GM21360 (cell line): Measurements from ENCODE around the gene ZNF679.
A peak's percentile ranks its signal among the peaks of the same experiment; 100 is the strongest.
"Not testable (repeated sequence)": the region's sequence is repeated elsewhere in the genome, so short reads cannot be mapped to it uniquely, and the experiment has no call there.

ENCODE experiments used
- ATAC-seq: cut with Tn5 transposase; IDR thresholded peaks from one replicate; pipeline ENCODE4 v1.9.1; 2021; ENCODE audit warnings: mild to moderate bottlenecking, moderate library complexity; ENCODE audit not compliant: unreplicated experiment

ZNF679 gene

DNA sequence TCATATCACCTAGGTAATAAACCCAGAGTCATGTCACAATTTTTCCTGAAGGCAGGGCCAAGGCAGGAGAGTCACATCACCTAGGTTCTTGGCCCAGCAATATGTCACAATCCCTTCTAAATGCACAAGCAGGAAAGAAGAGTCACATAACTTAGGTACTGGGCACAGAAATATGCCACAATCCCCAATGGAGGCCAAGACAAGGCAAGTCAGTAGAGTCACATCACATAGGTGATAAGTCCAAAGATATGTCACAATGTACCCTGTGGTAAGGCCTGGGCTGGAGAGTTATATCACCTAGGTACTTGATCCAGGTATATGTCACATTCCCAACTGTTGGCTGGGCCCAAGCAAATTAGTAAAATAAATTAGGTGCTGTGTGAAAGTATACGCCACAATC lies at the start of gene ZNF679:
Gene ZNF679 (plus strand): TSS at position 301 of the 400 bp plus-strand sequence. CDS start 20,644 bp downstream, outside the sequence.
- not testable (repeated sequence) for ATAC-seq

DNA sequence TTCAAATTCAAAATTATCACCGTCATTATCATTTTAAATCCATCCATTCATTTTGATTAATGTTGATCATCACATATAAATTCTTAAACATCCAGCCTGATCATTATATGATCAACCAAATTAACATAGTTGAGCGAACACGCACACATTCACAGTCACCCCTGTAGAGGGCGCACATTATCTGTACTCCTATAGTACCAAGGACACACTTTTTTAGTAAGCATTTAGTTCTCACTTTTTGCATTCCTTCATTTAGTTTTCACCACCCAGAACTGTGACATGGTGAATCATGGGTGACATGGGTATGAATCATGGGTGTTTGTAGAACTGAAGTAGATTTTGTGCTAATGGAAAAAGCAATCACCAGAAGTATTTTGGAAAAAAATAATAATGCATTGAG lies 47.3 kb upstream of the ZNF679 start:
- ATAC-seq, result no peak

- ATAC-seq, result no peak
Observed at GRCh38 chr7:64181586-64181985, 46.7 kb upstream of the ZNF679 start.

GRCh38 chr7:64182036-64182790 lies 46.1 kb upstream of the ZNF679 start:
- ATAC-seq, result no peak

DNA sequence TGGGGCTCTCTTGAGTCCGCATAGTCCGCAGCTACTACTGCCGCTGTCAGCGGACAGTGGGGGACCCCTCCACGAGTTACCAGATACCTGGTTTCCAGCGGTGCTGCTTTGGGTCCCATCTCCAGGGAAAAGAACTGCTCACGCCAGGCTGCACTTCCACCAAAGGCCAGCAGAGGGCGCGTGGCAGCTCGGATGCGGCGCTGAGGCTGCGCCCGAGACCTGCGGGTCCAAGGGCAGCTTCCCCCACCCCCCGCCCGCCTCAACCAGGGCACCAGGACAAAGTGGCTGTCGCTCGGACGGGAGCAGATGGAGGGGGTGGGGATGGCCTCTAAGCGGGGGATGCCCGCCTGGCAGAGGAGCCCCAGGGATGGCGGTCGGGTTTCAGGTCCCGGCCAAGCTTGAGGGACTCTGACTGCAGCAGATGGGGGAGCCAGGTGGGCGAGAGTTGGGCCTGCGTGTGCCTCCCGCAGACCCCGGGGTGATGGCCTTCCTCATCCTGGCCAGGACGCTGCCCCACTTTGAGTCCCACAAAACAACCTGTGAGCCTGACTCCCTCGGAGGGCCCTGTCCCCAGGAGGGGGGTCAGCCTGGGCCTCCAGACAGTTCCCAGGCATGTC lies 45.0 kb upstream of the ZNF679 start:
- ATAC-seq, result no peak

DNA sequence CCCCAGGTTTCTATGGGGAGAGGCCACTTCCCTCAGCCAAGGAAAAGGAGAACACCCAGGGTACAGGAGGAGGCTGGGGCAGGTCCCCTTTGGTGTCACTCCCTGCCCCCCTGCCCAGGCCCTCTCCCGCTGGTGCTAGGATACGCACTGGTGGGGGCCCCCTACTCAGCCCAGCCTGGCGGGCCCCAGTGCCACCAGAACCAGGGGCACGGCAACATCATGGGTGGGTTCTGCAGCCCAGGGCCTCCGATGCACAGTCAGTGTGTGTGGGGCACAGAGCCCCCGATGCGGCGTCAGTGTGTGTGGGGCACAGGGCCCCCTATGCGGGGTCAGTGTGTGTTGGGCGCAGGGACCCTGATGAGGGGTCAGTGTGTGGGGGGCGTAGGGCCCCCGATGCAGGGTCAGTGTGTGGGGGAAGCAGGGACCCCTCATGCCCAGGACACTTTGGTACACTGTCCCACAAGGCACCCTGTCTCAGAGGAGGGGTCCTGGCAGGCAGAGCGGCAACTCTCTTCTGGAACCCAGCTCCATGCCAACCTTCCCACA lies 44.4 kb upstream of the ZNF679 start:
- ATAC-seq, result no peak

GRCh38 chr7:64184376-64184775 lies 43.9 kb upstream of the ZNF679 start:
- ATAC-seq, result no peak

- ATAC-seq, result no peak
Observed at GRCh38 chr7:64187408-64187807, 40.9 kb upstream of the ZNF679 start.

- ATAC-seq, result no peak
Observed at GRCh38 chr7:64192148-64192704, 36.0 kb upstream of the ZNF679 start.

DNA sequence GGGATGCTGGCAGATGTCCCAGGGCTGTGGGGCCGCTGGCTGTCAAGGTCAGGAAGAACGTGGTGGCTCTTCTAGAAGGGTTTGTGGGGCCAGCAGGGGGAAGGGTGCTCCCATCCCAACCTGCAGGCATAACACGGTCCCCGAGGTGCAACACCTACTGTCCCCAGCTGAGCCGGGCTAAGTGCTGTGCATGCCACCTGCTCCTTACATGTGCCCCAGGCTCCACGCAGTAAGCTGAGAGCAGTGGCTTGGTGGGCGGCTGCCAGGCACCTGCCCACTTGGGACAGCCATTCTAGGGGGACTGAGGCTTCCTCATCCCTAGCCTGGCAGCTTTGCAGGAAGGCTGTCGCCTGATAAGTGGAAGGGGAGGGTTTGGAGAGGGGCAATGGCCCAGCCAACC lies 35.5 kb upstream of the ZNF679 start:
- no peak for ATAC-seq

GRCh38 chr7:64206903-64207302 lies 21.4 kb upstream of the ZNF679 start, which contains the start of gene ZNF735:
TSS of gene ZNF735 (plus strand) at chr7:64207203. CDS start at chr7:64207203, 0 bp downstream.
- no peak for ATAC-seq

- ATAC-seq, result not testable (repeated sequence)
Observed at GRCh38 chr7:64219710-64220298, 8.5 kb upstream of the ZNF679 start.

GRCh38 chr7:64223366-64223765 lies 4.9 kb upstream of the ZNF679 start:
- no peak for ATAC-seq

DNA sequence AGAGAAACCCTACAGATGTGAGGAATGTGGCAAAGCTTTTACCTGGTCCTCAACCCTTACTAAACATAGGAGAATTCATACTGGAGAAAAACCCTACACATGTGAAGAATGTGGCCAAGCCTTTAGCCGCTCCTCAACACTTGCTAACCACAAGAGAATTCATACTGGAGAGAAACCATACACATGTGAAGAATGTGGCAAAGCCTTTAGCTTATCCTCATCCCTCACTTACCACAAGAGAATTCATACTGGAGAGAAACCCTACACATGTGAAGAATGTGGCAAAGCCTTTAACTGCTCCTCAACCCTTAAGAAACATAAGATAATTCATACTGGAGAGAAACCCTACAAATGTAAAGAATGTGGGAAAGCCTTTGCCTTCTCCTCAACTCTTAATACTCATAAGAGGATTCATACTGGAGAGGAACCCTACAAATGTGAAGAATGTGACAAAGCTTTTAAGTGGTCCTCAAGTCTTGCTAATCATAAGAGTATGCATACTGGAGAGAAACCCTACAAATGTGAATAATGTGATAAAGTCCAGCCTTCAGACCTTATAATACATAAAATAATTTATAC lies 38.2 kb downstream of the ZNF679 start:
- ATAC-seq, result no peak

- ATAC-seq, result no peak
Observed at GRCh38 chr7:64277630-64278029, 49.4 kb downstream of the ZNF679 start.

- no peak for ATAC-seq
Observed at GRCh38 chr7:64294701-64295420, 66.6 kb downstream of the ZNF679 start.

DNA sequence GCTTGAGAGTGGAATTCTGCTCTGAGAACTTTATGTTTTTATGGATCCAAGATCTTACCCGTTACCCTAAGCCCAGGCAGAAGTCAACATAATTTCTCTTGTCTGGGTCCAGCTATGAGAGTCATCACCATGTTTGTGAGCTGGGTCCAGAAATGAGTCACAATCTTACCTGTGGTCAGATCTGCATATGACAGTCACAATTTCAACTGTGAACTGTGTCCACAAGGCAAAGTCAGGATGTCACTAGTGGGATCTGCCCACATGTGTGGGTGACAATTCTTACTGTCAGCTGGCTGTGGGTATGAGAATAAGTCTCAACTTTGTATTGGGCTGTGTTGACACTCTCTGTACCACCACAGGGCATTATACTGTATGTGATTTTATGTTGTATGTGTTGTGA lies 69.1 kb downstream of the ZNF679 start:
- not testable (repeated sequence) for ATAC-seq

- ATAC-seq, result no peak
Observed at GRCh38 chr7:64300641-64301405, 72.5 kb downstream of the ZNF679 start.

GRCh38 chr7:64307254-64308015 lies 79.2 kb downstream of the ZNF679 start:
- ATAC-seq, result peak; percentile 97
